GM19043 (cell line): ENCODE measurements around the gene NUDT3.

ENCODE experiments used
- ATAC-seq: cut with Tn5 transposase; IDR thresholded peaks from one replicate; pipeline ENCODE4 v1.9.1; 2021; ENCODE audit warnings: low read depth; ENCODE audit not compliant: unreplicated experiment

NUDT3 gene

GRCh38 chr6:34231566-34232336 is 160.7 kb downstream of the NUDT3 start:
- ATAC-seq = no peak

GRCh38 chr6:34230653-34231371 is 161.7 kb downstream of the NUDT3 start:
- no peak for ATAC-seq

GRCh38 chr6:34229877-34230276 is 162.6 kb downstream of the NUDT3 start:
- no peak for ATAC-seq
